Prostate gland (tissue), 2 donors: ENCODE results near the gene TMEM240. TPM values are rescaled to one million over a fixed set of nuclear protein-coding genes. Genes with fewer than 3 reads are reported as not detected.
A peak's percentile ranks its signal among the peaks of the same experiment; 100 is the strongest.
"Not testable (repeated sequence)": the region's sequence is repeated elsewhere in the genome, so short reads cannot be mapped to it uniquely, and the experiment has no call there.

Experiments used
- DNase-seq: peaks from one replicate; pipeline ENCODE4 v3.0.0-alpha.2; 2019; ENCODE audit warnings: low spot score
- H3K27ac ChIP-seq, 2 donors: fragments of 200-600 bp; sonication (generic); 2 replicates each; pipeline ENCODE4 v1.5.1; 2017 to 2019
- H3K27me3 ChIP-seq: fragments of 200-600 bp; sonication (generic); replicated peaks from 2 replicates; pipeline ENCODE4 v1.5.1; 2019; ENCODE audit not compliant: insufficient read depth
- H3K36me3 ChIP-seq, 2 donors: fragments of 200-600 bp; sonication (generic); 1 replicate in 1 of 2; 2 replicates in 1 of 2; pipeline versions ENCODE4 v1.5.1 to v1.8.1; 2017 to 2019
- H3K4me1 ChIP-seq: fragments of 200-600 bp; sonication (generic); replicated peaks from 2 replicates; pipeline ENCODE4 v1.5.1; 2019
- H3K4me3 ChIP-seq, 2 donors: fragments of 200-600 bp; sonication (generic); 2 replicates each; pipeline ENCODE4 v1.5.1; 2017 to 2019
- H3K9me3 ChIP-seq: fragments of 200-600 bp; sonication (generic); 2 replicates; pipeline ENCODE4 v1.5.1; 2017
- POLR2A ChIP-seq: fragments of 450-650 bp; IDR thresholded peaks from one replicate; pipeline ENCODE4 v1.6.1; 2016; ENCODE audit warnings: antibody characterized with exemption, mild to moderate bottlenecking
- POLR2AphosphoS5 ChIP-seq: sonication (generic); formaldehyde crosslinking; IDR thresholded peaks from one replicate; pipeline ENCODE4 v1.6.1; 2017; ENCODE audit warnings: antibody characterized with exemption
- WGBS: methylation state at CpG from one replicate; pipeline ENCODE4 v1.1.5; 2018; 5-methylcytosine and 5-hydroxymethylcytosine counted together
- intact Hi-C: fragments of 100-400 bp; cut with DNase I; formaldehyde crosslinking; loops from one replicate; pipeline ENCODE4 v1.14.2; 2022
- total RNA-seq, 2 donors: library from RNA; depleted of rRNA; stranded (reverse); fragments of >200 nt; gene quantifications; one replicate each; pipeline ENCODE4 v1.1.0, GENCODE V29; 2016
- TF ChIP-seq, protein P1 (sequence below), 4 experiments: fragments of 200-600 bp in 2 of 4; fragments of 450-650 bp in 2 of 4; sonication (generic) in 2 of 4; IDR thresholded peaks; 1 replicate in 3 of 4; 2 replicates in 1 of 4; pipeline ENCODE4 v1.5.1; 2016 to 2019; ENCODE audit warnings: antibody characterized with exemption in 4 of 4, mild to moderate bottlenecking in 2 of 4, moderate library complexity in 2 of 4

Gene TMEM240
- total RNA-seq, 2 donors from 2014 or later, result 4.5 to 6.8 TPM

DNA sequence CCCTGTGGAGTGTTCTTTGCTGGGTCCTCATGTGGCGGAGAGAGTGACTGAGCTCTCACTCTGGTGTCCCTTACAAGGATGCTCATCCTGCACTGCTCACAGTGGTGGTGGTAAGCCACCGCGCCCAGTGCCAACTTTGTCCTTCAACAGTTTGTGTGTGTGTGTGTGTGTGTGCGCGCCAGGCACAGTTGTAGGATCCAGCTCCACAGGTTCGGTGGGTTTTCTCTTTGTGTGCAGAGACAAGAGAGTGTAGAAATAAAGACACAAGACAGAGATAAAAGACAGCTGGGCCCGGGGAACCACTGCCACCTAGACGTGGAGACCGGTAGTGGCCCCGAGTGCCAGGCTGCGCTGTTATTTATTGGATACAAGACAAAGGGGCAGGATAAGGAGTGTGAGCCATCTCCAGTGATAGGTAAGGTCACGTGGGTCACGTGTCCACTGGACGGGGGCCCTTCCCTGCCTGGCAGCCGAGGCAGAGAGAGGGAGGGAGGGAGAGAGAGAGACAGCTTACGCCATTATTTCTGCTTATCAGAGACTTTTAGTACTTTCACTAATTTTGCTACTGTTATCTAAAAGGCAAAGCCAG, 35.6 kb downstream of the TMEM240 start:
- DNase-seq, result peak; percentile 88
- TF ChIP-seq POLR2AphosphoS5, result peak; percentile 81
- TF ChIP-seq, protein P1, sequence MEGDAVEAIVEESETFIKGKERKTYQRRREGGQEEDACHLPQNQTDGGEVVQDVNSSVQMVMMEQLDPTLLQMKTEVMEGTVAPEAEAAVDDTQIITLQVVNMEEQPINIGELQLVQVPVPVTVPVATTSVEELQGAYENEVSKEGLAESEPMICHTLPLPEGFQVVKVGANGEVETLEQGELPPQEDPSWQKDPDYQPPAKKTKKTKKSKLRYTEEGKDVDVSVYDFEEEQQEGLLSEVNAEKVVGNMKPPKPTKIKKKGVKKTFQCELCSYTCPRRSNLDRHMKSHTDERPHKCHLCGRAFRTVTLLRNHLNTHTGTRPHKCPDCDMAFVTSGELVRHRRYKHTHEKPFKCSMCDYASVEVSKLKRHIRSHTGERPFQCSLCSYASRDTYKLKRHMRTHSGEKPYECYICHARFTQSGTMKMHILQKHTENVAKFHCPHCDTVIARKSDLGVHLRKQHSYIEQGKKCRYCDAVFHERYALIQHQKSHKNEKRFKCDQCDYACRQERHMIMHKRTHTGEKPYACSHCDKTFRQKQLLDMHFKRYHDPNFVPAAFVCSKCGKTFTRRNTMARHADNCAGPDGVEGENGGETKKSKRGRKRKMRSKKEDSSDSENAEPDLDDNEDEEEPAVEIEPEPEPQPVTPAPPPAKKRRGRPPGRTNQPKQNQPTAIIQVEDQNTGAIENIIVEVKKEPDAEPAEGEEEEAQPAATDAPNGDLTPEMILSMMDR (IDR thresholded peaks at IDR 0.05), result peak; percentile 45 to 93 (median 77)
- WGBS, result 23% methylated on average over 16 of the region's 16 CpGs
- H3K4me3 ChIP-seq, H3K9me3 ChIP-seq, H3K4me1 ChIP-seq, H3K27me3 ChIP-seq, H3K36me3 ChIP-seq, intact Hi-C loops: not testable (repeated sequence)
- peak overlapping the region; percentile 78 to 81 for H3K27ac ChIP-seq

DNA sequence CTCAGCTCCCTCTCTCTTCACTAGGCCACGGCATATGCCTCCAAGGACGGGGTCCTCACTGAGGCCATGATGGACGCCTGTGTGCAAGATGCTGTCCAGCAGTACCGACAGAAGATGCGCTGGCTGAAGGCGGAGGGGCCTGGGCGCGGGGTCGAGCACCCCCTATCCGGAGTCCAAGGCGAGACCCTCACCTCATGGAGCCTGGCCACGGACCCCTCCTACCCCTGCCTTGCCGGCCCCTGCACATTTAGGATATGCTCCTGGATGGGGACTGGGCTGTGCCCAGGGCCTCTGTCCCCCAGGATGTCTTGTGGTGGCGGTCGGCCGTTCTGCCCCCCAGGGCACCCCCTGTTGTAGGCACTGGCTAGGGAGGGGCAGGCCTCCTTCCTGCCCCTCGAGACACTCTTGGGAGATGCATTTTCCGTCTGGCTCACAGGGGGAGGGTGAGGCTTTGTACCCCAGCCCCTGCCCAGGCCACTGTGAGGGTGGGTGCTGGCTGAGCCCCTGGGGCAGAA, 44.9 kb downstream of the TMEM240 start:
- H3K27me3 ChIP-seq, H3K27ac ChIP-seq, intact Hi-C loops, H3K4me1 ChIP-seq, H3K9me3 ChIP-seq, DNase-seq, H3K4me3 ChIP-seq, H3K36me3 ChIP-seq: not testable (repeated sequence)
- WGBS, result 94% methylated on average over 18 of the region's 18 CpGs

DNA sequence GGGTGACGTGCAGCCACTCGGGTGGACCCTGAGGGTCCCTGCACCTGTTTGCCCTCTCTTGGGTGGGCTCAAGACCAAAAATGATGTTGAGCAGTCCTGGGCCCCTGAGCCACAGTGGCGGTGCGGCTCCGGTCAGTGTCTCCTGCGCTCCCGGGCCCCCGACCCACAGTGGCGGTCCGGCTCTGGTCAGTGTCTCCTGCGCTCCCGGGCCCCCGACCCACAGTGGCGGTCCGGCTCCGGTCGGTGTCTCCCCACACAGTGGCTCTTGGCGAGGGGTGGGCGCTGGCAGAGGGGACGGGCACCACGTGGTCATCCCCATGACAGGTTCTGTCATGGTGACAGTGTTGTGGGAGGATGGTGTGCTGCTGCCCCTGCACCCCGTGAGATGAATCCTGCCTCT, 46.1 kb downstream of the TMEM240 start:
- H3K27me3 ChIP-seq, H3K36me3 ChIP-seq, H3K4me3 ChIP-seq, H3K27ac ChIP-seq, H3K9me3 ChIP-seq, intact Hi-C loops, DNase-seq, H3K4me1 ChIP-seq: not testable (repeated sequence)
- WGBS, result 93% methylated on average over 21 of the region's 22 CpGs

DNA sequence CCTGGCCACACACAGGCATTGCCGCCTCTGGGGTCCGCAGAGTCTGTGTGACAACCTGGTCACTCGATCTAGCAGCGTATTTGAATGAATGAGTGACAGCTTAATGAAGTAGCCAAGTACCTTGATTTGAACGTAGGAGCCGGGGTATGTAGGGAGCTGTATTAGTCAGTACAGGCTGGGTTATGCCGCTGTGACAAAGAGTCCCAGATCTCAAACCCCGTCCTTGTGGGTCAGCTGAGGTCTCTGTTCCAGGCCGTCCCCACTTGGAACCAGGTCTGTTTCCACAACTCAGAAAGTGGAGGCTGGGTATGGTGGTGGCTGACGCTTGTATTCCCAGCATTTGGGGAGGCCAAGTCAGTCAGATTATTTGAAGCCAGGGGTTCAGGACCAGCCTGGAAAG, 48.8 kb downstream of the TMEM240 start:
- no peak for DNase-seq
- H3K4me1 ChIP-seq, result no peaks in the 10 kb centered on the region
- H3K27me3 ChIP-seq, result no peaks in the 10 kb centered on the region
- H3K9me3 ChIP-seq, result no peaks in the 10 kb centered on the region
- 95% methylated on average over 10 of the region's 10 CpGs for WGBS
- H3K27ac ChIP-seq, result no peak overlapping the region
- peaks cover 0 to 3% of the 10 kb centered on the region in 2 donors for H3K36me3 ChIP-seq
- intact Hi-C loops, result no loop called here
- TF ChIP-seq POLR2A, result no peak
- TF ChIP-seq POLR2AphosphoS5, result no peak
- TF ChIP-seq, protein P1 (IDR thresholded peaks at IDR 0.05), result no peak
- H3K4me3 ChIP-seq, result no peak overlapping the region

DNA sequence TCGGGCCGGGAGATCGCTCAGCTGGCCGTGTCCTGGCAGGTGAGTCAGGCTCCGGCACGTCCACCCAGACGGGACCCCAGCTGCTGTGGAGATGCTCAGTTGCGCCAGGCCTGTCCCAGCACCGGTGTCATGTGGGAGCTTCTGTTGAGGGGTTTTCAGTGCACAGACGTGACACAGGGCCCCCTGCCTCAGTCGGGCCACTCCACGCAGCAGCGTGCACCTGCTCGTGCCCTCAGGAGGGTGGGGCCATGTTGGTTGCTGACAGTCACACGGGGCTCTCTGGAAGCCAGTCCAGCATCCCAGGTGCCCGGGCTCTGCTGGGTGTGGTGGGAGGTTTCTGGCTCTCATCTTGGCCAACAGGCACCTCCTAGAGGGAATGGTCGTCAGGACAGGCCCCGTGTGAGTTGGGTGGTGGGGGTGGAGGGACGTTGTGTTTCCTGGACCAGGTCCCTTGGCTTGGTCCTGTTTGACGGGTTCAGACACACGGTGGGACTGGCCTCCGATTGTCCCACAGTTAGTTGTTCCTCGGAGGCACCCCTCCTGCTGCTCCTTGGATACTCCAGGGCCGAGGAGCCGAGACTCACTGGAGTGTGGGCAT, 49.7 kb downstream of the TMEM240 start:
- no peaks in the 10 kb centered on the region for H3K4me1 ChIP-seq
- TF ChIP-seq POLR2A (no peak), POLR2AphosphoS5 (no peak)
- TF ChIP-seq, protein P1 (IDR thresholded peaks at IDR 0.05), result no peak
- H3K9me3 ChIP-seq, result no peaks in the 10 kb centered on the region
- intact Hi-C loops, result no loop called here
- no peak overlapping the region for H3K4me3 ChIP-seq
- 98% methylated on average over 8 of the region's 25 CpGs for WGBS
- DNase-seq, result no peak
- no peaks in the 10 kb centered on the region for H3K27me3 ChIP-seq
- H3K27ac ChIP-seq, result no peak overlapping the region
- H3K36me3 ChIP-seq, result peaks cover 0 to 3% of the 10 kb centered on the region in 2 donors

DNA sequence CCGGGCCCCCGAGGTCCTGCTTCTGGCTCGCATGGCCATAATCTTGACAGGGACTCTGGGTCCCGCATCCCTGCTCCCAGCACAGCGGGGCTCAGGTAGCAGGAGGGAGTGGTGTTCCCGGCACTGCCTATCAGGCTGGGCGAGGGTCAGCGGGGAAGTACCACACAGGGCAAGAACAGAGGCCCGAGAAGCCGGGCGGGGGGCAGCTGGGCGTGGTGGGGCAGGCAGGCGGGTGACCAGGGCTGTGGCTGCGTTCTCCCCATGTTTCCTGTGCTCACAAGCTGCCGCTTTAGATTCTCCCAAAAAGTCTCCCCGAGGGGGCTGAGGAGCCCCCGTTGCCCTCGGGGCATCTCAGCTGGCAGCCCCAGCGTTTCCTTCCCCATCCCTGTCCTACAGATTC, 50.6 kb downstream of the TMEM240 start:
- Histone ChIP-seq H3K4me1 (no peaks in the 10 kb centered on the region), H3K9me3 (no peaks in the 10 kb centered on the region), H3K27ac (no peak overlapping the region), H3K36me3 (peaks cover 0 to 3% of the 10 kb centered on the region in 2 donors), H3K27me3 (no peaks in the 10 kb centered on the region), H3K4me3 (no peak overlapping the region)
- DNase-seq, result no peak
- 94% methylated on average over 16 of the region's 19 CpGs for WGBS
- TF ChIP-seq POLR2A (no peak), POLR2AphosphoS5 (no peak)
- TF ChIP-seq, protein P1 (IDR thresholded peaks at IDR 0.05), result no peak
- intact Hi-C loops, result no loop called here
